Stimulated activated CD4-positive, alpha-beta T cell treated with anti-CD3 and anti-CD28 coated beads, Interleukin-2, amount 100 ng/mL, for 48 hours (primary cell): ENCODE data around the gene SDC4.

ENCODE experiments used
- DNase-seq, 2 donors: peaks; one replicate each; pipeline ENCODE4 v3.0.0-alpha.2; 2020

SDC4 gene

DNA sequence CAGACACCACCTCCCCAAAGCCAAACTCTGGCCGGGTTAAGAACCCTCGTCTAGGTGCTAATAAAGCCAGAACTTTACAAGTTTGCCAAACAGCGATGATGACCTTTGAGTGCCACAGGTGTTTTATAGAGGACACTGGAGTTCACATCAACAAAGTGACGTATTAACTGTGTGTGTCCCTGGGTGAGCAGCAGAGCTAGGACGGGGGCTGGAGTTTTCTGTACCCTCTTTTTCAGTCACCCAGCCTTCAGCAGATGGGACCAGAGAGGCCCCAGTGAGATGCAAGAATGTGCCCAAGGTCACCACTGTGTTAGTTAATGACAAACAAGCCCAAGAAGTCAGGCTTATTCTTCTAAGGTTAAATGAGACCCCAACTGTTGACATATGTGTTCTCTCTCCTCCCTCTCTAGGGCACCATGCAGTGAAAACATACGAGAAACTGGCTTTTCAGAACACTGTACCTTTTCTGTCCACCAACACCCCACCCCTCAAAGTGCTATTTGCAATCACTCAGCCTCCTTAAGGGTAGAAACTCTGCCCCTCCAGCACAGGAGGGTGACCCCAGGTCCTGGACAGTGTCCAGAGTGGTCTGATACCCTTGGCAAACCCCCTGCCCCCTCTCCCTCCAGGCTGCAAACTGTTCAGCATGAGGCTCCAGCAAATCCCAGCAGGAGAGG, 5.2 kb downstream of the SDC4 start:
- DNase-seq: no peak

DNA sequence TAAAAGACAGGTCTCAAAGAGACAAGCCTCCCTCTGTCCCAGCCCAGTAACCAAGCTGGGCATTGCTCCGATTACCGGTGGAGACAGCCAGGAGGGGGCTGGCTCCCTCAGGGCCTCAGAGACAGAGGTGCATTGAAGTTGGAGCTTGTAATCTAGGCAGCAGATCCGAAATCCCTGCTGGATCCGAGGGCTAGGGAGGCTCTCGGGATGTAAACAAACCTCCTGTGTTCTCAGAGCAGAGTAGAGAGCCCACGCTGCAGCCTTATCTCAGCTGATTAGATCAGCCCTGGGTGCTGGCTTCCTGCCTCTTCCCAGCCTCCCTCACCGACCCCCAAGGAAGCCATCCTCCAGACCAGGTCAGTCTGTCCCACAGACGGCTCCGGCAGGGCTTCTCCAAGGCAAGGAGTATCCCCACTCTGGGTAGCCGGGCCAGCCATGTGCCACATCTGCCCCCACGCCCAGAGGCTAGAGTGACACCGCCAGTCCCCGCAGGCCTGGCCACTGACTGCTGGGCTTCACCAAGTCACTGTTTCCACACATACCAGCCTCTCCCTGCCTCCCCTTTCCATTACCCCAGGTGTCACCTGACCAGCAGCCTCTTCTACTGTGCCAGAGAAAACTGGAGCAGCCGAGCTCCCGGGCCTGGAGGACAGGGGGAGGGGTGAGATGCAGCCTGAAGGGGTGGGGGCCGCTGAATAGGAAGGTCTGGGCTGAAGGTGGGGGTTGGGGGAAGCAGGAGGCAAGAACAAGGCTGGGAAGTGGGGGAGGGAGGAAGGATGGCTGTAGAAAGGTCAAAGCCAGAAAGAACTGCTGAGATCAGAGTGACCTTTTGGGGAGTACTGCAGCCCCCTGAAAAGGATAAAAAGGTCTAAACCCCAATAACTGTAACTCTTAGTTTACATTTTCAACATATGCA, 6.0 kb downstream of the SDC4 start:
- no peak for DNase-seq

DNA sequence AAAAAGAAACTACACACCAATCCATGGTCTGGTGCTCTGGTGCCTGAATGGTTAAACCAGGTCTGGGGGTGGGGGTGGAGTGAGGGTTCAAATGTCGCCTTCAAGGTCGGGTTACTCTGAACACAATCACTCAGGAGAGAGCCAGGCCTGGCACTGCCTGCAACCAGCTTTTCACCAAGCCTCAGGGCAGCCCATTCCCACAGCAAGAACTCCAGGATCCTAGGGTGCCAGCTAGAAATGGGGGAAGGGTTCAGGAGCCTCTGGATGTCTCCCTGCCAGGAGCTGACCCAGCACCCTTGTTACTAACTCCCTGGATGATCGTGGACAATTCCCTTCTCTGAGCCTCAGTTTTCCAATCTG, 6.7 kb downstream of the SDC4 start:
- DNase-seq: no peak

DNA sequence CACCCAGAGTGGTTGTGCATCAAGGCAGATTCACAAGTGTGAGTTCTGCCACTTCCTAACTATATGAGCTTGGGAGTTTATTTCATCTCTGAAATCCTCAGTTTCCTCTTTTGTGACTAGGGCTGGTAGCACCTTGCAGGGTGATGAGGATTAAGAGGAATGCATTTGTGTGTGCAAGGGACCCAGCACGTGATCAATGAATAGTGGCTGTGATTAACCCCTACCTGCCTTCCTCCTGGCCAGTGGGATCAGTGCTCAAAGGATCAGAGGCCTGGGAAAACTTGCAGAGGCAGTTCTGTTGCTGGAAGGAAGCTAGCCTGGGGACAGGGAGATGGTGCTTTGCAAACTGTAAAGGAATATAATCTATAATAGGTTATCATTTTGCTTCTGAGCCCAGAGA, 7.3 kb downstream of the SDC4 start:
- no peak for DNase-seq

DNA sequence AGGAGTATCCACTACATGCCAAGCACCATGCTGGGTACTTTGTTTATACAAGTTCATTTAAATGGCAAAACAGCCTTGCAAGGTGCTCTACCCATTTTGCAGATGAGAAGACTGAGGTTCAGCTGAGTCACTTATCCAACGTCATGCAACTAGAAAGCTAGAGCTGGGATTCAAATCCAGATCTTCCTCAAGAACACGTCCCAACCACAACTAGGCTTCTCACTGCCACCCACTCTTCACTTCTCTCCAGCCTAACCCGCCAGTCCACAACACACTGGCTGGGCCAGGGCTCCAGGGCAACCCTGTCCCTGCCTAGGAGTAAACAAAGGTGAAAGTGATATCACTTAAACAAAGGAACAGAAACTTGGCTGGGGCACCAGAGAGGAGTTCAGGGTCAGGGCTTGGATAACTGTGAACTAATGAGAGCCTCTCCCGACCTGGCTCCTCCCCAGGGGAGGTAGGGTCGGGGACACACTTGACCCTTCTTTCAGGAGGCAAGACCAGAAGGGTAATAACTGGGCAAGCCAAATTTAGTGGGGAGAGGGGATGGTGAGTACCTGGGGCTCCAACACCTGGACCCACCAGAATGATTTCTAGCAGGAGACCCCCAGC, 7.9 kb downstream of the SDC4 start:
- DNase-seq: no peak

DNA sequence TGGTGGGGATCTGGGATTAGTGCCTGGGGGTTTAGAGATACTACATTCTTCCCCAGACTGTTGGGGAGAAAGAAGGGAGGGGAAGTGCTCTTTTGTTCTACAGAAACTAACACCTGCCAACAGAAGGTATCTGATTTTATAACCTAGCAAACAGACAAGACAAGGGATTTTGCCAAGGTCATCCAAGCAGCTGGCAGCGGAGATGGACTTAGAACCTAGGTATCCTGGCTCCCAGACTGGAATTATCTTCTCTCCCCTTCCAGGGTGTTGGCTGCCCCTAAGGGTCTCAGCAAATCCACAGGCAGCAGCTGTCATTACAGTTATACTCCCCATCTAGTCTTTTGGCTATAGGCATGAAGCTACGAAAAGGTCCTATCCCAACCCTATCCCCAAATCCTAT, 8.4 kb downstream of the SDC4 start:
- no peak for DNase-seq

DNA sequence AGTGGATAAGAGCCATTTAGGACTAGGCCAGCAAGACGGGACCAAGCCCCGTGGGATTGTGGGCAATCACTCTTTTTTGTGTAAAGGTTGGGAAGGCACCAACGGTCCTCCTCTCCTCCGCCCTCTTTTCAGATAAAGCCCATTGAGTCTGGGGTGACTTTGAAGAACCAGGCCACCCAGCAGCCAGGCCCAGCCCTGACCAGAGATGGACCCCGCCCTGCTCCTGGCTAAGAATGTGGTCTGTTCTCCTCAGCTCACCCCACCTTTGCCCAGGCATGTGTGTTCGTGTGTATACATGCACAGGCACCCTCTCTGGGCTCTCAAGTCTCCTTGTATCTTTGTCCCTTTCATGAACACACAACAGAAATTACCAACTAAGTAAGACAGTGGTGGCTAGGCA, 9.1 kb downstream of the SDC4 start:
- DNase-seq: no peak

DNA sequence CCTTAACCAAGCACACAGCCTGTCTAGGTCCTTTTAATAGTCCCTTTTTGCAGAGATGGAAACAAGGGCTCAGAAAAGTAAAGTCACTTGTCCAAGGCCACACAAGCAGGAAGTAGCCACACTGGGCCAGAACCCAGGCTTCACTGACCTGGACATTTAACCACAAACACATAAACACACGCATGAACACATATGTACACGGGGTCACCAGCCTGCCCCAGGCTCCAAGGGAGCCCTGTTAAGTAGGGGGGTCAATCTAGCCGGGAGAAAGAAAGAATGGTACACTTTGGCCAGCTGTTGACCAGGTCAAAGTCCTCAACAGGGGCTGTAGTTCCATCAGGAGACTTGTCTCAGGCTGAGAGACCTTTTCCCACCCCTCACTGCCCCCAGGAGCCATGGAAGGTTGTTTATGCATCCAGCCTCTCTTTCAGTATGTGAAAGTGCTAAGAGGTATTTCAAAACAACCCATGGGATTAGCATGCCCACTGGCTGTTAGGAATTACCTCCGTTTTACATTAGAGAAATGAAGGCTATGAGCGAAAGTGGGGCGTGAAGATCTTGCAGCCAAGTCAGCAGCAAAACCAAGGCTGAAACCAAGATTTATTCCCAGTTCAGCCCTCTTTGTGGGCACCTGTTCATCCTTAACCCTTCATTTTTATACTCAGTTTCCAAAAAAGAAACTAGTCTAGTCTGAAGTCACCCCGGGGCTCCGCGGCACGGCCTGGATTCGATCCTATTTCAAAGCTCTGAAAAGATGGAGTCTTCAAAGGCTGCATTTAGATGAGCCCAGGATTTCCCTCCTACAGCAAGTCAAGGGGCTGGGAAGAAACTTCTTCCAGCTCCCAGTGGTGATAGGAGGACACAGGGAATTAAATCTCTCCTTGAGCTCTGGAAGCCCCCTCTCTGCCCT, 9.8 kb downstream of the SDC4 start:
- DNase-seq: no peak

DNA sequence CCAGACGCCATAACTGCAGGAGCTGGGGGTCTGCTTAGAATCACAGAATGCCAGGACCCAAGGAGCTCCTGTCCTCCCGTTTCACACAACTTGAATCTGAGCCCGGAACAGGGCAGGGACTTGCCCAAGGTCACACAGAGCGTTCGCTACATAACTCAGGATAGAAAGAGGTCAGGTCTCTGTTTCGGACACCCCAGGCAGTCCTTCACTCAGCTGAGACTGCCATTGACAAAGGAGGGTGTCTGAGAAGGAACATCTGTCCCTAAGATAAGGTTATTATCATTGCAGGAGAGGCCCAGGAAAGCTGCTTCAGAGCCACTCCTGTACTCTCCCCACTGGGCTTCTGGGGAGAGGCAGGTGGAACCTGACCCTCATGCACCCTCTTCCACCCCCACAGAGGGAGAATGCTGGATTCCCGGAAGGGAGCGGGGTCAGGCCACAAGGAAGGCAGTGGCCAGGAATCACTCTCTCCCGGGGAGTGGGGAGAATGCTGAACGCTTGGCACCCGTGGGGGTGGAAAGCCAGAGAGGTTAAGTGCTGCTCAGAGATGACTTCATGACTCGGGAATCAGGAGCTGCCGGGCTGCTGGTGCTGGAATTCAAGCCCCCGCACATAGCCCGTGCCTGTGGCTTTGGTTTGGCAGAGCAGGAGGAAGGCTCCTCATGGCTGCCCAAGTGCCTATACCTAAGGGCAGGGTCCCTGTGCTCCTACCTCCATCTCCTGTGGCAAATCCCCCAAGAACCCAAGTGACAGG, 10.7 kb downstream of the SDC4 start:
- DNase-seq: no peak

DNA sequence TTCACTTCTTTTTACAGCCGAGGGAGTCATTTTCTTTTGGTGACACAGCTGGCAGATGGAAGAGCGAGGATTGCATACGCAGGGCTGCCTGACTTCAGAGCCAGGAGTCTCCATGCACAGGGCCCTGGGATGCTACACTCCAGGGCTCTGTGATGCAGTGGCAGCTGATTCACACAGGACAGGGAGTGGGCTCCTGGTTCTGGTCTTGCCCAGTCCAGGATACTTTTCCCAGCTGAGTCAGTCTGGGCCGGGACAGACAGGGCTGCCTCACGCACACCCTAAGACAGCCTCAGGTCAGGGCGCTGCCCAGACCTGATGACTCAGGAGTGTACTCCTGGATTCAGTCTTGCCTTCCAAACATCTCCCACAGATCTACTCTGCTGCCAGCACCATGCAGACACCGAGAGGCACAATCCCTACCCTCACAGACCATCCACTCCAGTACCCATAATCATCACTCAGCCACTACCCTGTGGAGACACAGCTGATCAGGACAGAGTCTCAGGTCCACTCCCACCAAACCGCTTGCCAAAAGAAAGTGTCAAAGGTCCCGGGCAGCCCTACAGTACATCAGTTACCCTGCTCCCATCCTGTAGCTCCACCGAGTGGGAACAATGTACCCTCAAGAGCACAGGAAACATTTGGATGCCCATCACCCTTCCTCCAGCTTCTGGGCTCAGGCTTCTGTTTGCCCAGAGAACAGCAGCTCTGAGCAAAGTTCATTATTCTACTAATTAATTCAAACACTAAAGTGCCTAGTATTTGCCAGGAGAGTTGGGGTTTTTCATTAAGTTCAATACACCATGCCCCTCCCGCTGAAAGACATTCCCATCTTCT, 11.5 kb downstream of the SDC4 start:
- DNase-seq: no peak

DNA sequence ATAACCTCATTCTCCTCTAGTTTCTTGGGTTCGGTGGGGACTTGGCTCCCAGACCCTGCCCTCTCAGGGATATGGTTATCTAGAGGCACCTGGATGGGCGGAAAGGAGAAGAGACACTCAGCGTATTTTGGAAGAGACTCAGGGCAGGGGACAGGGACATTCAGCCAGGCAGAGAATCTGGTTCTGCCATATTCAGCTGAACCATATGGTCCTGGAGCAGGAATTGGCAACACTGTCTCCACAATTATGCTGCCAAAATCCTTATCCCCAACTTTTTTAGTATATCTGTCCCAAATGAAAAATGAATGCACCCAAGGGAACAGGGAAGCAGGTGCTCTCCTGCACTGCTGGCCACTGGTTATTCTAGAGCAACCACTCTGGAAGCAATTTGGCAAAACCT, 17.7 kb downstream of the SDC4 start:
- DNase-seq: no peak

DNA sequence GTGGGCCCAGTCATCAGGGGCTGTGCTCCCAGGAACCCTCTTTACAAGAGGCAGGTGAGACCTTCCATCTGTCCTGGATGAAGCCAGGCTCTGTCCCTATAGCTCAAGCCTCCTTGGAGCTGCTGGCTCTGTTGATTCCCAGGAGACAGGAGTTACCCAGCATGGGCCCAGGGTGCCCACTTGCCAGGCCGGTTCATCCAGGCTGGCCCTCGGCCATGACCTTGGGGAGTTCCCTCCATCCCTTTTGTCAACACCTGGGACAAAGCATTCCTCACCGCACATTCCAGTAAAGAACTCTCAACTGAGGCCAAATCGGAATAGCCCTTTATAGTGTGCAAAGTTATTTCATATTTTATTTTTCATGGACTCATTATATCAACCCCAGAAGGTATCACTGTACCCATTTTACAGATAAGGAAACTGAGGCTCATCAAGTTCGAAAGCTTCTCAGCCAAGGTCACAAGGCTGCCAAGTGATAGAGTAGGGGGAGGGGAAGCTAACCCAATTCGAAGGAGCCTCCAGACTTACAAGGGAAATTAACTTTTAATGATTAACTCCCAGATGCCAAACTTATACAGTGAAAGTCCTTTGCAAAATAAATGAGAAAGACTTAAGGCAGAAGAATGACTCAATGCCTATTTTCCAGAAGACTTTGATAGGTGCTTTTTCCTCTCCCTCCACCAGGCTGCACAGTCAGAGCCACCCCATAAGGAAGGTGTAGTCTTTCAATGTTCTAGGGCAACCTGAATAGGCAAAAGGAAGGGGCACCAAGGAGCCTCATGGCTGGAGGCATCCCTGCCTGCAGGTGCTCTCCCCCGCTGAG, 18.5 kb downstream of the SDC4 start:
- no peak for DNase-seq

DNA sequence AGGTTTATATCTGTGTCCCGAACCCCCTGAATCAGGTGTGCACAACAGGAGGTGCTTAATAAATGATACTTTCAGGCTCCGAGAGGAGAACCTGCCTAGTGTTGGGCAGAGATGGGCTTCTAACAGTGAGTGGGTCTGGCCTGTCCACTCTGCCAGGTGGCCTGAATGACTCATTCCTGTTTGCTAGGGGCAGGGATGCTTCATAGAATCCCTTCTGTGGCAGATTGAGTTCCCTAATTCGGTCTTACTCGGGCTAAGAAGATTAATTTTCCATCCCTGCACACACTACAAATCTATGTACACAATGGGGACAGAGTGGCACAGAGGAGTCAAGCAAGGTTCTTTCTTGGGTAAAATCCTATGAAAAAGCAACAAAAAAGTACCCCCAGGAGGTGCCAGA, 19.8 kb downstream of the SDC4 start:
- DNase-seq: no peak

DNA sequence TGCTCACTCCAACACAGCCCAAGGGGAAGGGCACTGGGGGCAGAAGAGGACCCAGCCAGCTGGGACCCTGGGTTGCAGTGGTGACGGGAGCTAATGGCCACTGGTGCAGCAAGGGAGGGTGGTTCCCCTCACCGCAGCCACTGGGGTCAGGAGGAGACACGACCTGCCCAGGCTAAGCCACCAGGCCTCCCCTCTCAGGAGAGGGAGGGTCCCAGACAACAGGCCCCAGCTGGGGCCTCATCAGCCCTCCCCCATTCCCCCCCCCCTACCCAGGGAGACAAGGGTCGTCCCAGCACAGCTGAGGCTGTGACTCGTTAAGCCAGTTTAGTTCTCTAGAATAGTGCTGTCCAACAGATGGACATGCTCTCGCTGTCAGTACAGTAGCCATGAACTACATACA, 22.9 kb downstream of the SDC4 start:
- no peak for DNase-seq

DNA sequence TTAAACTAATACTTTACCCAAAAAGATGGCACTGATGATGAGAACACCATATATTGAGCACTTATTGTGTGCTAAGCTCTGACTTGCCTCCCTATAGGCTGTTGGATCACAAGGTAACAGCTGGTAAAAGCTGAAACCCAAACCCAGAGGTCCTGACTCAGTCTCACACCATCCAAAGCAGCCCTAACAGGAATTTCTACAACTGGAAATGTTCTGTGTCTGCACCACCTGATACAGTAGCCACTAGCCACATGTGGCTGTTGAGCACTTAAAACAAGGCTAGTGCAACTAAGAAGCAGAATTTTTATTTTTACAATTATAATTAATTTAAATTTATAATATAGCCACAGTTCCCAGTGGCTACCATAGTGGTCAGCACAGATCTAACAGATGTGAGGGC, 24.5 kb downstream of the SDC4 start:
- DNase-seq: no peak

DNA sequence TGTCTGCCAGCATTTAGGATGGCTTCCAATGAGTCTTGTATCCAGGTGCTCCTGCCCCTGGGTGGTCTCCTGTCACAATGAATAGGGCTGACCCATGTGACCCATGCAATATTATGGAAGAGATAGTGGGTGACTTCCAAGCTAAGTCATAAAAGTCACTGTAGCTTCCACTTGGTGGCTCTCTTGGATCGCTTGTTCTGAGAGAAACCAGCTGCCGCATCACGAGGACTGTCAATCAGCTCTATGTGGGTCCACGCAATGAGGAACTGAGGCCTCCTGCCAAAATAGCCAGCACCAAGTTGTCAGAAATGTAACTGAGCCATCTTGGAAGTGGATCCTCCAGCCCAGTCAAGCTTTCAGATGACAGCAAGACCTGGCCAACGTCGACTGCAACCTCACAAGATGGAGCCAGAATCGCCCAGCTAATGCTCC, 25.3 kb downstream of the SDC4 start:
- DNase-seq: no peak

DNA sequence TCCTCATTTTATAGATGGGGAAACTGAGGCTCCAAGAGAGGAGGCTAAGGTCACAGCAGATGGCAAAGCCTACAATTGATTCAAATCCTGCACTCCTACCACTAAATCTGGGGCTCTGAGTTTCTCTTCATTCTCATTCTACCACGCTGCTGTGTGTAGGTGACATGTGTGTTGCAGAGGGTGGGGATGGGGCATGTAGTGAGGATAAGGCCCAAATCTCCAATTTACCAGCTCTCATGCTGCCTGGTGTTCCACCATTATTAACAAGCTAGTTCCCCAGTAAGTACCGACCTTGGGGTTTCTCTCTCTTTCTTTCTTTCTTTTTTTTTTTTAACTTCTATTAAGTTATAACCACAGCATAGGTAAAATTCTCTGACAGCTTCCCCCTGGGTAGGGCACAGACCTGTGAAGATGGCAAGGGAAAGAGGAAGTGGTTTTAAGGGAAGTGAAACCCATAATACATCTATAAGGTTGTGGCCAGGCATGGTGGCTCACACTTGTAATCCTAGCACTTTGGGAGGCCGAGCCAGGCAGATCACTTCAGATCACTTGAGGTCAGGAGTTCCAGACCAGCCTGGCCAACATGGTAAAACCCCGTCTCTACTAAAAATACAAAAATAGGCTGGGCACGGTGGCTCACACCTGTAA, 27.2 kb downstream of the SDC4 start:
- DNase-seq: no peak

DNA sequence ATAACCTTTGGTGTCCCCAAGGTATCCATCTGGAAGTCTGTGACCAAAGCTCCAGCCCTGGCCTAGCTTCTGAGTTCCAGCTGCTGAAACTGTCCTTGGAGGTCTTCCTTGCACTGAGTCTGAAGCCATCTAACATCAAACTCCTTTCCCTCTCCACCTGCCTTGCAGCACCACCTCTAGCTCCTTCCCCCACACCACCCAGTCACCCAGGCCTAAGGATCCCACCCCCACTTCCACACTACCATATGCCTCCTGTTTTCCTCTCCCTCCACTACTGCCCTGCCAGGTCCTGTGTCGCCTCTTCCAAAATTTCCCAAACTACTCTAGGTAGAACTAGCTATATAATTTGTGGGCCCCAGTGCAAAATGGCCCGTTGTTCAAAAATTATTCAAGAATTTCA, 29.3 kb downstream of the SDC4 start:
- DNase-seq: no peak

DNA sequence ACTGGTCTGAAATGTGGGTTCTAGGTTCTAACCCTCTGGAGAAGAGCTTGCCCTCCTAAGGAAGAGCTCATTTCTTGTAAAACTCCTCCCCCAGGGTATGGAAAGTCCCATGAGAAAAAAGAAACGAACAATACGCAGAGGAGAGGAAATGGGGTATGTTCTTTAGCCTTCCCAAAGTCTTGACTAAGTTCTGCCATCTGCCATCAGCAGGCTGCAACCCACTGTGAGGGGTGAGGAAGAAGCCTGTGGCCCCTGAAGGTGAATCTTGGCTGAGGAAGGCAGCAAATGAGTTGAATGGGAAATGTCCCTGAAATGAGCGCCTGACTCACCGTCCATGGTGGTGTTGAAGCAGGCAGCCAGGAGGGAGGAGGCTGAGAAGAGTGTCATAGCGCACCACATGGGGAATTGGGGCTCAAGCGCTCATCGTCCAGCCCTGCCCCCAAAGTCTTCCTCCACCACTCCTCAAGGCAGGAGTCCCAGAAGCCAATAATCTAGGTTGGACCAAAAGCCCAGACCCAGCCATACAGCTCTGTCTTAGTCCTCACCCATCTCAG, 29.8 kb downstream of the SDC4 start:
- DNase-seq: no peak

DNA sequence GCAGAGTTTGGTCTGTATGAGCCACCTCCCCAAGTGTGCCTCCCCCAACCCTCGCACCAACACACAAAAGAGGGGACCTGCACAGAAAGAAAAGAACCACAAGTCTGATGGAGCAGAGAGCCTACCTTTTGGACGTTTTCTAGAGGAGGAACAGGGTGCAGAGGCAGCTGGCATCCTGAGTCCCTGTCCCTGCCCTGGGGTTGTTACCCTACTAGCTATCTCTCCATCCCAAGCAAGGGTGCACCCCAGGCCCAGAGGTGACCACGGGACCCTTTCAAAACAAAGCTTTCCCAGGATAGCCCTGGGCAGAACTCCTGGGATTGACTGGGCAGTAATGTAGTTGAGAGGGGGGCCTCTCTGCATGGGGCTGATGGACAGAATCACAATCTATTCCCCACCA, 30.4 kb downstream of the SDC4 start:
- no peak for DNase-seq
